SIG-M5 treated with dmso at 0.1 percent for 504 hours (cell line): ENCODE data around the gene NETO2.
"Not testable (repeated sequence)": the region's sequence is repeated elsewhere in the genome, so short reads cannot be mapped to it uniquely, and the experiment has no call there.

Experiments used
- DNase-seq: peaks from one replicate; lab custom pipeline; 2025; ENCODE audit not compliant: unreplicated experiment; lab: John Stamatoyannopoulos, UW

The NETO2 gene

DNA sequence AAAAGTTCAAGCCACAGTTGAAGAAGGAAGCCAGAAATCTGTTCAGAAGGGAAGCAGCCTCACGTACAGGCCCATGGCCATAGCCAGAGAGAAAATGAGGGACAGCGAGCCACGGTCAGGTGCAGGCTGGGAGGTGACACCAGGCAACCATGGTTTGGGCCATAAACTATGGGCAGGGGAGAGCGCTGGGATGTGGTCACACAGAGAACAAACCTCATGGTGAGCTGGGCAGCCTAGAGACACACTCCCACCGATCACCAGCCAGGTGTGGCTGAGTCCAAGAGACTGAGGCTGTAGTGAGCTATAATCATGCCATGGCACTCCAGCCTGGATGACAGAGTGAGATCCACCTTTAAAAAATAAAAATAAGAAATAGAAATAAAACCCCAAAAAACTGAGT lies 76.5 kb downstream of the NETO2 start:
- no peak for DNase-seq

DNA sequence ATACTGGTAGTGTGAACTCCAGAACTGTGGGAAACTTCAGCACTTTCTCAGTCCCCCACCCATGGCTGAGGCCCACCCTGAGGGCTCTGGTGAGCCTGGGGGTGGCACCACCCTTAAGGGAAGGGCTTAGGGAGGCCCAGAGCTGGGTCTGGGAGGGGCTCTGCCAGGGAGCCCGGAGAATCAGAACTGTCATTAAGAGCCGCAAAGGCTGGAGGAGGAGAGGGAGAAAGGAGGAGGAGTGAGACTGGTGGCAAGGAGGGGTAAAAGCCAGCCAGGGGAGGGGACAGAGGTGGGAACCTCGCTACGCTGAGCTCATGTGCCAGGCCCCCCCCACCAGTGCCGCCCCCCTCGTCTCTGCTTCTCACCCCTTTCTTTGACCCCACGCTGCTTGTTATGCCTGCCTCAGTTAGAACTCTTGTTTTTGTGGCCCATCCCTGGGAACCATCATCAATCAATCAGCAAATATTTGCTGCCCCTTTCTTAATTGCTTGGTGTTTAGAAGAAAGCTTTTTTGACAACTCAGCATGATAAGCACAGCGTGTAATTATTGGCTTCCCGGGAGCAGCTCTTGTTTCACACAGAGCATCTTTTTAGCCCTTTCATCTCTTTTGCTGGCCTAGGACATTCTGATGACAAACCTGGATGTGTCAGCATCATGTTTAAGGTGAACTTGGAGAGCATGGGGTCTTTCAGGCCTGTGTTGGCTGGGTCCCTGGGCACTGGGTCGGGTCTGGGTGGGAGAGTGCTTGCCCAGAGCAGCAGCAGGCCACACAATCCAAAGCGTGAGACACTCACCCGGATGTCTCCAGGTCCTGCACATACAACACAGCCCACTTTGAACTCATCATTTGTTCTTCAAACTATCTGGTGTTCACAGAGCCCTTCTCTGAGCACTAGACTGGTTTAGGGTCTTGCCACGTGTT lies 77.7 kb downstream of the NETO2 start:
- no peak for DNase-seq

DNA sequence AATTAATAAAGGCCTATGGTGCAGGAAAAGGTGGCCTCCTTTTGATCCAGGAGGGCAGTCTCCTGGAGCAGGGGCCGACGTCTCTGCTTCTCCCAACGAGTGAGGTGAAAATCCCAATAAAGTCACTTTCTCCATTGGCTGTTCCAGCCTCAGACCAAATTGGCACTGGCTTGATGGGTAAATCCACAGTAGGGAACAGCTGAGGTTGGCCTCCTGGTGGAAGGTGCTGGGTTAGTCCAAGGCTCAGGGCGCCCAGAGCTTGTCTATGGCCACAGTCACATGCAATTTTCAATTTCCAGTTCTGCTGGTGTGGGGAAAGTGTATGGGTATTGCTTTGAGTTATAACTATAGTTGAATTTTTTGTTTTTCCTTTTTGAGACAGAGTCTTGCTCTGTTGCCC lies 79.0 kb downstream of the NETO2 start:
- no peak for DNase-seq

DNA sequence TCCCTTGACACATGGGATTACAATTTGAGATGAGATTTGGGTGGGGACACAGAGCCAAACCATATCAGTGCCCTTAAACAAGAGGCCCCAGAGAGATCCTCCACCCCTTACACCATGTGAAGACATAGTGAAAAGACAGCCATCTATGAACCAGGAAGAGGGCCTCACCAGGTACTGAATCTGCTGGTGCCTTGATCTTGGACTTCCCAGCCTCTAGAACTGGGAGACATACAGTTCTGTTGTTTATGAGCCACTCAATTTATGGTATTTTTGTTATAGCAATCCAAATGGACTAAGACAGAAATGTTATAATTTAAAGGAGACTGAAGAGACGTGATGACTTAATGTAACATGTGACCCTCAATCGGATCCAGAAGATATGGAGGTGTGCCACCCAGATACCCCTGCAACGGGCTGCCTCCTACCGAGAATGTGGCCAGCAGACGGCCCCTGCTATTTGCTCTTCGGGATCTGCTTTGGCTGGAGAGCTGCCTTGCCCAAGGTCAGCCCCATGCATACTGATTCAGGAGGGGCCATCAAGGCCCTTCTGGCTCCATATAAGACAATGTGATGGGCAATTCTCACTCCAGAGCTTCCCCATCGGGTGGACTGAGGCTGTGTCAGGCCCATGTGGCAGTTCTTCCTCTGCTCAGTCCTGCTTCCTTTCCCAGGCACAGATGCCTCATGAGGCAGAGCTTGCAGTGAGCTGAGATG lies 80.6 kb downstream of the NETO2 start:
- DNase-seq = no peak

DNA sequence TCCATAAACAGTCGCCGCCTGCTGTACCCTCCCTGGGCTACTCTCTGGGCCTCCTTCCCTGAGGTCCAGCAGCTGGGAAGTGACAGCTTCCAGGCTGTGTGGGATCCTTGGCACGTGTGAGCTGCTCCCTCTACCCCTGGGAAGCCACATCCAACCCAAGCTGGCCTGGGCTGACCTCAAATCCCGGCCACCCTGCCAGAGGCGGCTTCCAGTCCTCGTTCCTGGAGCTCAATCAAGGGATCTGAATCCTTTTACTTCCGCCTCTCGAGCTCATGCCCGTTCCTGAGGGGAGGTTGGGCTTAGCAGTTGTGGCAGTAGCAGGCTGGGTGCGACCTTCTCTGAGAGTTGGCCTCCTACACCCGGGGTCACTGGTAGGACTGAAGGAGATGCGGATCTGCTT lies 82.5 kb downstream of the NETO2 start:
- DNase-seq = no peak

DNA sequence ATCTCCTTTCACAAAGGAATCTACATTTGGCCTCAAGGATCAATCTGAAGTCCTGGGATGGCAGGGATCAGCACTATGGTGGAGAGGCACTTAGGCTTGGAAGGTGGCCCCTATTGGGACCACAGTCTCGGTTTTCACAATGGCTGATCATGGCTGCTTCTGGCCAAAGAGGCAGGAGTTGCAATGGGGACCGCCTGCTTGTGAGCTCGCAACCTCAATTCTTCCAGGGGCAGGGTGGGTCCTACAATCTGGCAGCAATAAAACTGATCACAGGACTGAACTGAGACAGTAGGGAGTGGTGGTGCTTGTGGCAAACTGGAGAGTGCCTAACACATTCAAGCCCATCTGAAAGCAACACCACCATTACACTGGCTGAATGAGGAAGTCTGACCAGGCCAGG lies 83.1 kb downstream of the NETO2 start:
- DNase-seq = no peak

DNA sequence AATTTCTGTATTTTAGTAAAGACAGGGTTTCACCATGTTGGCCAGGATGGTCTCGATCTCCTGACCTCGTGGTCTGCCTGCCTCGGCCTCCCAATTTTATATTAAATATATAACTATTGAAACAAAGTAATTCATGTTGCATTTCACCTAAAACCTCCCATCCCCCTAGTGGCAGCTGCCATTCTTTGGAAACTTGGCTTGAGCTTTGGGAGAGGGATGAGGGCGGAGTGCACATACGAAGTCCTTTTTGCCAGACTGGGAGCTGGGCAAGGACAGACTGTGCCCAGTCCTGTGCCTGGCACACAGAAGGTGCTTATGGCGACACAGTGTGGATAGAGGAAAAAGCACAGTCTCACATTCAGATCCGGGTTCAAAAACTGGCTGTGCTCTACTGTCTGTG lies 83.8 kb downstream of the NETO2 start:
- DNase-seq = no peak

DNA sequence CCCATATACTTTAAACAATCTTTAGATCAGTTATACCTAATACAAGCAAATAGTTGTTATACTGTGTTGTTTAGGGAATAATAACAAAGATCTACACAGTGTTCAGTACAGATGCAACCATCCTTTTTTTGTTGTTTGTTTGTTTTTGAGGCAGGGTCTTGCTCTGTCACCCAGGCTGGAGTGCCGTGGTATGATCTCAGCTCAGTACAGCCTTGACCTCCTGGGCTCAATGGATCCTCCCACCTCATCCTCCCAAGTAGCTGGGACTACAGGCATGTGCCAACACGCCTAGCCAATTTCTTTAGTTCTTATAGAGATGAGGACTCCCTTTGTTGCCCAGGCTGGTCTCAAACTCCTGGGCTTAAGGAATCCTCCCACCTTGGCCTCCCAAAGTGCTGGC lies 84.6 kb downstream of the NETO2 start:
- DNase-seq = not testable (repeated sequence)

DNA sequence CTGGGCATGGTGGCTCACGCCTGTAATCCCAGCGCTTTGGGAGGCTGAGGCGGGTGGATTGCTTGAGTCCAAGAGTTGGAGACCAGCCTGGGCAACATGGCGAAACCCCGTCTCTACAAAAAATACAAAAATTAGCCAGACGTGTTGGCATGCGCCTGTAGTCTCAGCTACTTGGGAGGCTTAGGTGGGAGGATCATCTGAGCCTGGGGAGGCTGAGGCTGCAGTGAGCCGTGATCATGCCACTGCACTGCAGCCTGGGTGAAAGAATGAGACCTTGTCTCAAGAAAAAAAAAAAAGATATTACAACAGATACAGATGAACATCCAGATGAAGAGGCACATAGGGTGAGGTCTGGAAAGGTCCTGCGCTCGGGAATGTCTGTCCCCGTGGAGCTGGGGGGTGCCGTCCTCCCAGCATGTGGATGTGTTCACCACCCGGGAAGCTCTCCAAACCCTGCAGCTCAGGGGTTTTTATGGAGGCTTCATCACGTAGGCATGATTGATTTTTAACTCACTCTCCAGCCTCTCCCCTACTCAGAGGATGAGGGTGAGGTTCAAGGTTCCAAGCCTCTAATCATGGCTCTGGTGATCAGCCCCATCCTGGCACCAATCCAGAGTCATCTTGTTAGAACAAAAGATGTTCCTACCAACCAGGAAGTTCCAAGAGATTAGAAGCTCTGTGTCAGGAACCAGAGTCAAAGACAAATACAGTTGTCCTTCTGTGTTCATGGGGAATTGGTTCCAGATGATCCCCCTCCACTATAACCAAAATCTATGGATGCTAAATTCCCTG lies 85.3 kb downstream of the NETO2 start:
- DNase-seq = no peak

DNA sequence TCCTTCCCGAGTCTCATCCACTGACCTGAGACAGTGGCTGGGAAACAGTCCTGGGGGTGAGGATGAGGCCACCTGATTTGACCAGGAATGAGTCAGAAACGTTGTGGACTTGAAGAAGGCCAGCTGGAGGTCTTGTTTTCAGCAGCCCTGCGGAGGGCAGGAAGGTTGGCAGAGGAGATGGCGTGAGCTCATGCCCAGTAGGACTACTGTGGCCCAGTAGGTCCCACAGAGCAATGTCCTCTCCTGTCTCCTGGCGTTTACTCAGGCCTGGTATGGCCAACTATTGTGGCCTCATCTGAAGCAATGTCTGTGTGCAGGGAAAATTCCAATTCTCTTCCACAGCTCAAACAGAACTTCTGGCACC lies 86.1 kb downstream of the NETO2 start:
- DNase-seq = no peak

DNA sequence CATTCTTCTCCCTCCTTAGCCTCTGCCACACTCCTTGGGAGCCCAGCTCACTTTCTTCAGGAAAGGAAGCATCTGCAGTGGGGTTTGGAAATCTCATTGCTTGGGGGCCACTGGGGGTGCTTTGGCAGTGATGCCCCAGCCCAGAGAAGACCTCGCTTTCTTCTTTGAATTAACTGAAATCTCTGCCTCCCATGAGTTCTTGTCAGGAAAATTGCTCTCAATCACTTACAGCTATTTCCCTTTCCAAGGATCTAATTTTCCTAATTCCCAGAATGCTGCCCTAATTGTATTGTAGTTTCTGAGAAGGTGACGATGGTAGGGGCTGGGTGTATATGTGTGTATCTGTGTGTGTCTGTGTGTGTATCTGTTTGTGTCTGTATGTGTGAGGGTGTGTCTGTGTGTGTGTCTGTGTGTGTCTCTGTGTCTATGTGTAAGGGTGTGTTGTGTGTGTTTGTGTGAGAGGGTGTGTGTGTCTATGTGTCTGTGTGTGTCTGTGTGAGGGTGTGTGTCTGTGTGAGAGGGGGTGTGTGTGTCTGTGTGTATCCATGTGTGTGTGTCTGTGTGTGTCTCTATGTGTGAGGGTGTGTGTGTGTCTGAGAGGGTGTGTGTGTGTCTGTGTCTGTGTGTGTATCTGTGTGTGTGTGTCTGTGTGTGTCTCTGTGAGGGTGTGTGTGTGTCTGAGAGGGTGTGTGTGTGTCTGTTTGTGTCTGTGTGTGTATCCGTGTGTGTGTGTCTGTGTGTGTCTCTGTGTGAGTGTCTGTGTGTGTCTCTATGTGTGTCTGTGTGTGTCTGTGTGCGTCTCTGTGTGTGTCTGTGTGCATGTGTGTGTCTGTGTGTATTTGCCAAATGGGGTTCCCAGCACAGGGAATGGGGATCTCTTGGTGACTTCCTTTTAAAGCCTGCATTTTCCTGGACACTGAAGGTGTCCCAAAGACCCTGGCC lies 86.8 kb downstream of the NETO2 start:
- DNase-seq = no peak

DNA sequence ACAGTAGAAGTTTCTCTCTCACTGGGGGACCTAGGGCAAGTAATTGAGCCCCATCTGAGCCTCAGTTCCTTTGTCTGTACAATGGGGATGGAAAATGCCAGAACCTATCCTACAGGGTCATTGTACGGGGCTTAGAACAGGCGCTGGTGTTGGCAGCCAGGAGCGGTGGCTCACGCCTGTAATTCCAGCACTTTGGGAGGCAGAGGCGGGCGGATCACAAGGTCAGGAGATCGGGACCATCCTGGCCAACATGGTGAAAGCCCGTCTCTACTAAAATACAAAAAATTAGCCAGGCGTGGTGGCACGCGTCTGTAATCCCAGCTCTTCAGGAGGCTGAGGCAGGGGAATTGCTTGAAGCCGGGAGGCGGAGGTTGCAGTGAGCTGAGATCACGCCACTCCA lies 87.7 kb downstream of the NETO2 start:
- DNase-seq = not testable (repeated sequence)

DNA sequence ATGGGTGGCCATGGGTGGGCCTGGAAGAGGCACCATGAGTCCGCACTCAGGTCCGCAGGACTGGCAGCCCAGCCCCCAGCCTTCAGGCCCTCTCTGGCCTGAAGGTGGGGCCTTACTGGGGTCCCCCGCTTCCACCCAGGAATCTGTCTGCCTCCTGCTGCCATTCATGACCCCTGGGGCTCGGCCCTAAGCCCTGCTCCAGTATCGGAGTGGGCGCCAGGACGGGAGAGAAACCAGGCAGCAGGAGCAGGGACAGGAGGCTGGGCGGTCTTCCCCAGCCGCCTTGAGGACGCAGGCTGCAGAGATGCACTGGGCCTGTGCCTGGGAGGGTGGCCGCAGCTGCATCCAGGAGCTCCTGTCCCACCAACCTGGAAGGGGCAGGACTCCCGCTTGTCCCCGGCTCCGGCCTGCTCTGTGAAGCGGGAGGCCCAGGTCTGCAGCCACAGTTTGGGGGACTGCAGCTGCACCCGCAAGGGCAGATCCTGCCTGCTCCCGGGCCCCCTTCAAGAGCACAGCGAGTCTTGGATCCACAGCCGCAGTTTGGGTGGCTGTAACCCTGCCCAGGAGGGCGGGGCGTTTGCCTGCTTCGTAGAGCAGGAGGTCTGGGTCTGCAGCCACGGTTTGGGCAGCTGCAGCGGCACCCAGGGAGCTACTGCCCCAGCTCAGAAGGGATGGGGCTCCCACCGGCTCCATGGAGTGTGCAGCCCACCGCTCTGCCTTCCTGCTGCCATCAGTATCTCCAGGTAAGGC lies 88.4 kb downstream of the NETO2 start:
- no peak for DNase-seq

DNA sequence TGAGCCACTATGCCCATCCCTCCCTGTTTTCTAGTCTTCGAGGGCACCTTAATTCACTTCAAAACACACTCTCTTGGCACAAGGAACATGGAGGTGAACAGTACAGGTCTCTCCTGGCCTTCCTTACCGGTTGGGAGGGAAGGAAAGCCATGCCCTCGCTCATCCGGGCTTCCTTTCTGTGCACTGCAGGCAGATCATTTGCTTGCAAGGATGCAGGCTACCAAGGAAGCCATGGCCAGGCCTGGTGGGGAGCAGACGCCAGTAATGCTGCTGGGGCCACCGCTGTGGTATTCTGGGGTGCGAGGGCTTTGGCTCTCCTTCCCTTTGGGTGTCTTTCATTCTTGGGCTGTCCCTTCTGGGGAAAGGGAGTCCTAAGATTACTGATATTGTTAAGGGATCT lies 89.4 kb downstream of the NETO2 start:
- no peak for DNase-seq

DNA sequence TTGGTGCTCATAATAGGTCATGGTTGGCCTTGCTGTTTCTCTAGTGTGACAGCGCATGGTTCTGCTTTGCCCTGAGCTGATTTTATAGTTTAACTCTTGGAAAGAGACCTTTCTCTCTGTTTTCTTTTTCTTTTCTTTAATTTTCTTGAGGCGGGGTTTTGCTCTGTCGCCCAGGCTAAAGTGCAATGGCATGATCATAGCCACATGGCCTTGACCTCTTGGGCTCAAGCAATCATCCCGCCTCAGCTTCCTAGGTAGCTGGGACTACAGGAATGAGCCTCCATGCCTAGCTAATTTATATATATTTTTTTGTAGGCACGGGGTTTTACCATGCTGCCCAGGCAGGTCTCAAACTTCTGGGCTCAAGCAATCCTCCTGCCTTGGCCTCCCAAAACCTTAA lies 89.8 kb downstream of the NETO2 start:
- DNase-seq = no peak

DNA sequence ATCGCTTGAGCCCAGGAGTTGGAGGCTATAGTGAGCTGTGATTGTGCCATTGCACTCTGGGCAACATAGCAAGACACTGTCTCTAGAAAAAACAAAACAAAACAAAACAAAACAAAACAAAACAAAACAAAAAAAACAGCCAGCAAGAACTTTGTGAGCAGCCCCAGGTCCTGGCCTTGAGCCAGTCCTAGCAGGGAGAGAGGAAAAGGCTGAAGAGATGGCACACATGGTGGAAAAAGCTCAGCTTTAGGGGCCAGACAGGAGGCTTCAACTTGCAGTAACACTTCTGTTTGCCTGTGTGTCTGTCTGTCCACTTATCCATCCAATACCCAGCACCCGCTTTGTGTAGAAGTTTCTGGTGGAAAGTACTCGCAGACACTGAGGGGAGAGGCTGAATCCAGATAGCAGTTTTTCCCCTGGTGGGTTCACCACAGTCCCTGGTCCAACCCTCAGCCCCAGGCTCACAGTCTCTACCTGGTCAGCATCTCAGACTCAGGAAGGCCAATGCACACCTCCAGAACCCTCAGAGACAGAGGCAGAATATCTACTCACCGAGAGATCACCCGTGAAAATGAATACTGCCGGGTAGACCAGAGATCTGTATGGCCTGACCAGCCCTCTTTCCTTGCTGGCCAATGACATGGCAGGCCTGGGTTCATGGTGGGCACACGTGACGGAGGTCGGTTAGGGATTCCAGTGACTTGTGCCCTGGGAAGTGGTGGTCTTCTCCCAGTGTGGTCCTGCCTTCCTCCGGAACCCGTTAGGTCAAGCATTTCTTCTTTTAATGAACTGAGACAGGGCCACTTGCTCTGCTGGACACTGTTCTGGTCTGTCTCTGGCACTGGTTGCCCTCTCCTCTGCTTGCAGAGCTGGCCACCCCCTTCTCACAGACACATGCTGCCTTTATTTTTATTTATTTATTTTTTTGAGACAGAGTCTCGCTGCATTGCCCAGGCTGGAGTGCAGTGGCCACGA lies 90.8 kb downstream of the NETO2 start:
- DNase-seq = no peak

DNA sequence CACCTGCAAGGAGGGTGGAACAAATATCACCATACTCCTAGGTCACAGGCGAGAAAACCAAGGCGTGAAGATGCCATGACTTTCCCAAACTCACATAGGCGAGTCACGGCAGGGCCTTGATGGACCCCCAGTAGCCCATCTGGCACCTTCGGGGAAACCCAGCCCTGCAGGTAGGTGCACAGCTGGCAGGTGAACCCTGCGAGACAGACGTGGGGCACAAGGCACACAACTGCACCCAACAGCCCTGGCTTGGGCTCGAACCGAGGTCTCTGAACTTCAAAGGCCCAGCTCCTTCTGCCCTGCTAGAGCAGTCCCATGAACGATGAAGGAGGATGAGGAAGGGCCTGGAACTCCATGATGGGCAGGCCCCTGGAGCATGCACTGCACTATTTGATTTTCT lies 92.7 kb downstream of the NETO2 start:
- DNase-seq = no peak

DNA sequence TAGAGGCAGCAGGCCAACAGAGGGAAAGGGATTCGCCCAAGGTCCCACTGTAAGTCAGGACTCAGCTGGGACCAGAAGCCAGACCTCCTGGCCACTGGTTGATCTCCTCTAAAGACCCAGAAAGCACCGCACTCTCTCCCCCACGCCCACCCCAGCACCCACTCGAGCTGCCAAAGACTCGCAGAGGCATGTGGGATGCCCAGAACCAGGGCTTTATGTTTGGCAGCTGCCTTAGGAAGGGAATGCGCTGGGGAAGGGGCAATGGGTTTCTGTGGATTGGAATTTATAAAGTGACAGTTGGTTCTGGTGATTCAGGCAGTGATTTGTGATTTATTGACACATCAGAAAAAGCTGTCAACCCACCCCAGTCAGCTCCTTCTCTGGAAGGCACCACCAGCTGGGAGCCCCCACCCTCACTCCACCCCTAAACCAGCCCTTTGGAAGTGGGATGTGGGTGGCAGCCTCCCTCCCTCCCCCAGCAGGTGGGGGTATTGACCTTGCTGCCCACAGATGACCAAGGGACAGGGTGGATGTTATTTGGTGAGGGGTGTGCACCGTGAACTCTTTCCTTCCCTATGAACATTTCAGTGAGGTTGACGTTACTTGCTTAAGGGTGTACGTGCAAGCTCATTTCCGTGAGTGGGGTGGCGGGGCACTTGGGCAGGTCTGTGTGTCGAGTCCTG lies 93.7 kb downstream of the NETO2 start:
- DNase-seq = no peak
